Lower leg skin (tissue), 3 donors: ENCODE data around the gene ACAD10.

Source experiments
- POLR2A ChIP-seq, 2 donors: fragments of 450-650 bp; IDR thresholded peaks; one replicate each; pipeline ENCODE4 v1.6.1; 2016 to 2017; ENCODE audit warnings: antibody characterized with exemption in 2 of 2, mild to moderate bottlenecking in 1 of 2, moderate library complexity in 1 of 2
- TF ChIP-seq, protein P1 (sequence below), 3 donors: fragments of 450-650 bp; IDR thresholded peaks; one replicate each; pipeline ENCODE4 v1.5.1; 2016; ENCODE audit warnings: antibody characterized with exemption in 3 of 3, mild to moderate bottlenecking in 3 of 3, moderate library complexity in 2 of 3

DNA sequence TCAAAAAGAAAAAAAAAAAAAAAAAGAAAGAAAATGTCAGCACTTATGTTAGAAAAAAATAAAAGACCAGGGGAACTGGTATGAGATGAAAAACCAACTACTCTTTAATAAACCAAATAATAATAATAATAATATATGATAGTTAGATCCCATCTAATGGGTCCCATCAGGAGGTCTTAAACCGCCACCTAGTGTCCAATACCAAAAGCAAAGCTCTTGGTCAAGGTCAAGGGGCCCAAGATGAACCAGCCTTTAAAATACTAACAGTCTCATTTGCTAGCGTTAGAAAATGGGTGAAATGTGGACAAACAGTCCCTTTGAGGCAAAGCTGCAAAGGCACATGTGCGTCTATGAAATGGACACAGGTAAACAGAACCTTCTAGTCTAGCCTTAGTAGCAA is 12.3 kb upstream of the ACAD10 start:
- TF ChIP-seq, protein P1, sequence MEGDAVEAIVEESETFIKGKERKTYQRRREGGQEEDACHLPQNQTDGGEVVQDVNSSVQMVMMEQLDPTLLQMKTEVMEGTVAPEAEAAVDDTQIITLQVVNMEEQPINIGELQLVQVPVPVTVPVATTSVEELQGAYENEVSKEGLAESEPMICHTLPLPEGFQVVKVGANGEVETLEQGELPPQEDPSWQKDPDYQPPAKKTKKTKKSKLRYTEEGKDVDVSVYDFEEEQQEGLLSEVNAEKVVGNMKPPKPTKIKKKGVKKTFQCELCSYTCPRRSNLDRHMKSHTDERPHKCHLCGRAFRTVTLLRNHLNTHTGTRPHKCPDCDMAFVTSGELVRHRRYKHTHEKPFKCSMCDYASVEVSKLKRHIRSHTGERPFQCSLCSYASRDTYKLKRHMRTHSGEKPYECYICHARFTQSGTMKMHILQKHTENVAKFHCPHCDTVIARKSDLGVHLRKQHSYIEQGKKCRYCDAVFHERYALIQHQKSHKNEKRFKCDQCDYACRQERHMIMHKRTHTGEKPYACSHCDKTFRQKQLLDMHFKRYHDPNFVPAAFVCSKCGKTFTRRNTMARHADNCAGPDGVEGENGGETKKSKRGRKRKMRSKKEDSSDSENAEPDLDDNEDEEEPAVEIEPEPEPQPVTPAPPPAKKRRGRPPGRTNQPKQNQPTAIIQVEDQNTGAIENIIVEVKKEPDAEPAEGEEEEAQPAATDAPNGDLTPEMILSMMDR (IDR thresholded peaks at IDR 0.05) = no peak
- no peak for TF ChIP-seq POLR2A (IDR thresholded peaks at IDR 0.05)
